ENCODE measurements around the gene OOSP2.

Gene OOSP2

GRCh38 chr11:60097189-60097588 lies 57.0 kb downstream of the OOSP2 start:
- FAIRE-seq, result no peak

More at GRCh38 chr11:60097189-60097588, 57.0 kb downstream of the OOSP2 start:
- no peak for DNase-seq (ENCODE audit: insufficient read length, low spot score)
- TF ChIP-seq POLR2A (IDR thresholded peaks at IDR 0.05; ENCODE audit: low read depth, low read length), result no peak
